GM12874 (cell line): ENCODE measurements around the gene GRM7.

Experiments used
- CTCF ChIP-seq: IDR thresholded peaks from 2 replicates; pipeline ENCODE4 v1.5.1; 2011; ENCODE audit warnings: low read depth, mild to moderate bottlenecking, control low read depth, low read length, moderate library complexity; ENCODE audit not compliant: insufficient read depth

The GRM7 gene

GRCh38 chr3:7407107-7407506, 546.2 kb downstream of the GRM7 start:
- TF ChIP-seq CTCF: no peak

- no peak for TF ChIP-seq CTCF
These were observed 549.9 kb downstream of the GRM7 start for GRCh38 chr3:7410782-7411181.

- no peak for TF ChIP-seq CTCF
These were observed 560.1 kb downstream of the GRM7 start for GRCh38 chr3:7421065-7421464.

GRCh38 chr3:7423036-7423435, 562.1 kb downstream of the GRM7 start:
- no peak for TF ChIP-seq CTCF

- no peak for TF ChIP-seq CTCF
These were observed 563.1 kb downstream of the GRM7 start for GRCh38 chr3:7423995-7424394.

GRCh38 chr3:7428206-7428718, 567.3 kb downstream of the GRM7 start:
- no peak for TF ChIP-seq CTCF

- no peak for TF ChIP-seq CTCF
These were observed 571.7 kb downstream of the GRM7 start for GRCh38 chr3:7432610-7433009.
